GM18508 (cell line): Measurements from ENCODE around the gene SH3YL1.

ENCODE experiments used
- ATAC-seq: cut with Tn5 transposase; IDR thresholded peaks from one replicate; pipeline ENCODE4 v1.9.1; 2021; ENCODE audit warnings: moderate number of reproducible peaks; ENCODE audit not compliant: insufficient read depth, unreplicated experiment

The SH3YL1 gene

GRCh38 chr2:259789-260331, 4.0 kb downstream of the SH3YL1 start:
- ATAC-seq = no peak

GRCh38 chr2:258933-259332, 4.9 kb downstream of the SH3YL1 start:
- no peak for ATAC-seq

DNA sequence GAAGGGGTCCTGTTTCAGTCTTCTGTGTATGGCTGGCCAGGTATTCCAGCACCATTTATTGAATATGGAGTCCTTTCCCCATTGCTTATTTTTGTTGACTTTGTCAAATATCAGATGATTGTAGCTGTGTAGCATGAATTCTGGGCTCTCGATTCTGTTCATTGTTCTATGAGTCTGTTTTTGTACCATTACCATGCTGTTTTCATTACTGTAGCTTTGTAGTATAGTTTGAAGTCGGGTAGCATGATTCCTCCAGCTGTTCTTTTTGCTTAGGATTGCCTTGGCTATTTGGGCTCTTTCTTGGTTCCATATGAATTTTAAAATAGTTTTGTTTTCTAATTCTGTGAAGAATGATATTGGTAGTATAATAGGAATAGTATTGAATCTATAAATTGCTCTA, 6.0 kb downstream of the SH3YL1 start:
- no peak for ATAC-seq

- no peak for ATAC-seq
These were observed 6.4 kb downstream of the SH3YL1 start for GRCh38 chr2:257429-257828.

DNA sequence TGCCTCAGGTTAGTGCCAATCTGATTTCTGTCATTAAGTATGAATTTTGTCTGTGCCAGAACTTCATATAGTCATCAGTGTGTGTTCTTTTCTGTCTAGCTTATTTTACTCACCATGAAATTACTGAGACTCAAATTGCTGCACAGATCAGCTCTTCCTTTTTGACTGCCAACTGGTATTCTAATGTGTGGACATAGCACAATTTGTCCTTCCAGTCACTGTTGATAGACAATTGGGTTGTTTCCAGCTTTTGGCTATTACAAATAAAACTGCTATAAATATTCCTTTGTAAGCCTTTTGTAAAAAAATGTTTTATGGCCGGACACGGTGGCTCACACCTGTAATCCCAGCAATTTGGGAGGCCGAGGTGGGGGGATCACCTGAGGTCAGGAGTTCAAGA, 7.7 kb downstream of the SH3YL1 start:
- no peak for ATAC-seq

- no peak for ATAC-seq
These were observed 8.6 kb downstream of the SH3YL1 start for GRCh38 chr2:255195-255594.

DNA sequence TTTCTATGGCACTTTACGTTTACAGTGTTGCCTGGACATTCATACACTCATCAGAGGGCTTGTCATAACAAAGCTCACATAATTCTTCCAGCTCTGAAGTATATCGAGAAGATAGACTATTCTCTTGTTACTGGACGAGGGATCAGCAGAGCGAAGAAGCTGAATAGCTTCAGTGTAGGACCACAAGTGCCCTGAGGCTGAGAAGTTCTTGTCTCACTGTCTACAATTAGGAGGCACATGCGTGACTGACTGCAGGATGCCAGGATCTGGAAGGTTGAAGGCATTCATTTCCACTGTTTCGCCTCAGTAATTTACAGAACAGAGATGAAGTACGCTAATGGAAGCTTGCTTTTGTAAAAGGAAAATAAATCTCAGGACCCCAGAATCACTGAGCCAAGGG, 9.6 kb downstream of the SH3YL1 start:
- no peak for ATAC-seq

DNA sequence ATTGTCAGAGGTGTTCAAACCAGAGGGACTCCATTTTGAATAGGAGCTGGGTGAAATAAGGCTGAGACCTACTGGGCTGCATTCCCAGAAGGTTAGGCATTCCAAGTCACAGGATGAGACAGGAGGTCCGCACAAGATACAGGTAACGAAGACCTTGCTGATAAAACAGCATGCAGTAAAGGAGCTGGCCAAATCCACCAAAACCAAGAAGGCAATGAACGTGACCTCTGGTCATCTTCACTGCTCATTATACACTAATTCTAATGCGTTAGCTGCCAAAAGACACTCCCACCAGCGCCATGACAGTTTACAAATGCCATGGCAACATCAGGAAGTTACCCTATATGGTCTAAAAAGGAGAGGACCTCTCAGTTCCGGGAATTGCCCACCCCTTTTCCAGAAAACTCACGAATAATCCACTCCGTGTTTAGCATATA, 10.6 kb downstream of the SH3YL1 start:
- ATAC-seq = no peak

DNA sequence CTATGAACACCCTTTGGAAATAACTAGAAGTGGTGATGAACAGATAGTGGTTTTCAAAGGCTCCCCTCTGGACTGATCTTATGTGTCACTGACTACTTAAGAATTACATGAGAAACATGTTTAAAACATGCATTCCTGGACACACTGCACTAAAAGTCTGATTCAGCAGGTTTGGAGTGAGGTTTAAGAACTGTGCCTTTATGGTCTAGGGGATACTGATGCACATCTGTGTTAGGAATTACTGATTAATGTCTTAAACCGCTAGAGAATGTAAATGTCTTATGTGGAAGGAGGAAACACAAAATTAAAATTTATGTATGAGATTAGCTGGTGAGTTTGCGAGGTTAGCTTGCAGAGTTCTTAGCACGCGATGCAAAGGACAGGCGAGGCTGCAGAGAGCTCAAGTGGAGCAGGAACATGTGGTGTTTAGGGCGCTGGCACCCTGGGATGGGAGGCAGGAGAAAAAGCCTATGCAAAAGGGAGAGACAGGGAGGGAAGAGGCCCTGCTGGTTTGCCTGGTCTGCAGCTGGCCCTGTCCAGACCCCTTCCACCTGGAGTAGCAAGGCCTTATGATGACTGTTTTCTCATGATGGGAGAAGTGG, 11.7 kb downstream of the SH3YL1 start:
- no peak for ATAC-seq

GRCh38 chr2:249538-250042, 14.2 kb downstream of the SH3YL1 start:
- ATAC-seq = no peak

DNA sequence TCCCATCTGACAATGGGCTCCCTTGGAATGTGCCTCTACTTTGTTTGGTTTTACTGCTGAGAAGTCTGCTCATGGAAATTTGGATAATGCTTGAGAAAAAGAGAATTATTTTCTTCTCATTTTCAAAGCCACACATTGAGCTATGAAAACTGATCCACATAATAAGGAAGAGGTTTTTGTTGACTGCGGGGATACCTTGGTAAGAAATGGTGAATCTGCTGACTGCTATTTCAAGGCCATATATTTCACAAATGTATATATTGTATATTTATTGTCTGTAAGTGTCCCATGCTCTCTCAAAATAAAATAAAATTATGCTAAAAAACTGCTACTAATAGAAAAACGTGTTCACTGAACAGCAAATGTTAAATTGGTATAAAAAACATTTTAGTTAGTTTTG, 15.1 kb downstream of the SH3YL1 start:
- no peak for ATAC-seq

DNA sequence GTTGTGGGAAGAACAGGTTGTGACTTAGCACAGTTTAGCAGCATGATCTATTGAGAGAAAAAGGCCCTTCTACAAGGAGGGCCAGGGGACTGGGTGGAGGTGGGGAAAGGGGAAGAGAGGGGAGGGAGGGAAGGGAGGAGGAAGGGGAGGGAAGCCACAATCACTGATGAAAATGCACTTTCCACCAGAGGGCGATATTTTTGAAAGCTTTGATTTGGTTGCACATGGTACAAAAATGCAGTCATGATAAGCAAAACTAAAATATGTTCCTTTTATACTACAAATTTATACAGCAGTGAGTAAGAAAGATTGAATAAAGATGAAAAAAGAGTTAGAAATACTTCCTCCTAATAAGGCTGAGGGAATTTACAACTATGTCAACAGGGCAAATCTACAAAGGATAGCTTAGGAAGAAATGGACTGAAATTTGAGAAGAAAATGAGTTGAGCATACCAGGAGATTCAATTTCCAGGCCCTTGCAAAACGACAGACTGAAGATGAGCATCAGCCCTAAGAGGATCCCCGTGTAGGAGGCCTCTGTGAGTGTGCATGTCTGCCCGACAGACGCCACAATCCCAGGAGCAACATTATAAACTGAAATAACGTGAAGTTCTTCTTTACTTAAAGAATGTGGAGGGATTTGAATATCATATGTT, 17.2 kb downstream of the SH3YL1 start:
- peak; percentile 74 for ATAC-seq

DNA sequence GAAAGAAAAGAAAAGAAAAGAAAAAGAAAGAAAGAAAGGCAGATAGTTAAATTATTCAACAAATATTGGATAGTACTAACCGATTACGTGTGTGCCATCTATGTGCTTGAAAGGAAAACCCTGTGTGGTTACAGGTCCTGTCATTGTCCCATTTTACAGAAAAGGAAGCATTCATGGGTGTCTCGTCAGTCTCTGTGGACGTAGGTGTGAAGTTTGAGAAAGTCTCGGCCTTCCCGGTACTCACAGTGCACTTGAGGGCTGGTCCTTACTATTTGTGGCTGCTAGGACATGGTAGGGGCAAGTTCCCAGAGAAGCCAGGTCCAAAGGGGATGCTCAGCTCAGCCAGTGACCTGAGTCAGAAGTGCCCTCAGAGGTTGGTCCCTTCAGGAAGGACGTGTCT, 19.3 kb downstream of the SH3YL1 start:
- ATAC-seq = no peak

DNA sequence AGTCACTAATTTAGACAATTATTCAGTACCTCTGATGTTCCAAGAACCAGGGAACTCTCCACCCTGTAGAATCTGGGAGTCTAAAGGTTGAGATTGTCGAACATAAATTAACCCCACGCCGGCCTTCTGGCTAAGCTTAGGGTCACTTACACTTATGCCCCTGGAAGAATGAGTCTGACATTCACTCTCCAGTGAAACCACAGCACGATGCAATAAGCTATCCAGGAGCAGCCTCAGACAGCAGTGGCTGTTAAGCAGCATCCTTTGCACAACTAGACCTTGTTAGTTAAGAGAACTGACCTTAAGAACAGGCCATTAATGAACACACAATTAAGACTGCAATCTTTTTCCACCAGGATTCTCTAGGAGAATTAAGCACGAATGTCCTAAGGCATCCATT, 25.0 kb downstream of the SH3YL1 start:
- ATAC-seq = no peak

DNA sequence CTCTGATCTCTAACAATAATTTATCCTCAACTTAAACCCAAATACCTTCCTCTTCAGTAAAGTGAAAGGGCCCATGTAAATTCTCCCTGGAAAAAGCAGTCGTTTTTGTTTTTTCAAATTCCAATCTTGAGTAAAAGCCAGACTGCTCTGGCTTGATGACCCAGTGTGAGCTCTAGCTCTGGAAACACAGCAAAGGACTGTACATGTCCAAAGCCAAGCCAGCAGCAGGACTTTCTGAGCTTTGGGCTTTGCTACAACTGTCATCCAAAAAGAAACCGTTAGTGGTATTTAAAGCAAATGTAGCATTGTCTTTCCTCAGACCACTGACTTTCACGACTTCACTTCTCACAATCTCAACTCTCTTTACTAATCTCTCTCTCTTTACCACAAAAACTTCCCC, 25.4 kb downstream of the SH3YL1 start:
- ATAC-seq = no peak

- ATAC-seq = no peak
These were observed 26.0 kb downstream of the SH3YL1 start for GRCh38 chr2:237878-238277.

DNA sequence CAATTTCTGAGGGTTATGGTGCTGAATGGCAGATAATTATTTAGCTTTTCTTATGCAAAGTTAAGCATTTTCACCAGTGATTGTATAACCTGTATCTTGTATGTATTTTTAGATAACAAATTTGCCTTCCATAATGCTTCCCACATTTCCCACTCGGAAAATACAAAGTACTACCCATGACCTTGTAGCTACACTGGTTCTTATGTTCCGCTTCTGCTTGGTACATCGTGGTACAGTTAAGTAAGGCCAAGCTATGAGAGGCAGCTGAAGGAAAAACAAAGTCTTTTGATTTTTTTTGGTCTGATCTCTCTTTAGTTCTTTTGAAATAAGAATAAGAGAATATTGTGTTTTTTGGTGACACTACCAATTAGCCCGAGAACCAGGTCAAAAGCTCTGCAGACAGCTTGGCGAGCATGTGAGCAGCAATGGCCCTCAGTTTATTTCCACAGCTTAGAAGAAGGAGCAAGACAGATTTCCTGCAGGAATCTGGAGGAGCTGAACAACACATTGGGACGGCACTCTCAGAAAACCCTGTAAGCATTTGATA, 26.8 kb downstream of the SH3YL1 start:
- ATAC-seq = no peak

- ATAC-seq = no peak
These were observed 29.4 kb downstream of the SH3YL1 start for GRCh38 chr2:234421-234820.

GRCh38 chr2:233030-233429, 30.8 kb downstream of the SH3YL1 start:
- ATAC-seq = no peak

DNA sequence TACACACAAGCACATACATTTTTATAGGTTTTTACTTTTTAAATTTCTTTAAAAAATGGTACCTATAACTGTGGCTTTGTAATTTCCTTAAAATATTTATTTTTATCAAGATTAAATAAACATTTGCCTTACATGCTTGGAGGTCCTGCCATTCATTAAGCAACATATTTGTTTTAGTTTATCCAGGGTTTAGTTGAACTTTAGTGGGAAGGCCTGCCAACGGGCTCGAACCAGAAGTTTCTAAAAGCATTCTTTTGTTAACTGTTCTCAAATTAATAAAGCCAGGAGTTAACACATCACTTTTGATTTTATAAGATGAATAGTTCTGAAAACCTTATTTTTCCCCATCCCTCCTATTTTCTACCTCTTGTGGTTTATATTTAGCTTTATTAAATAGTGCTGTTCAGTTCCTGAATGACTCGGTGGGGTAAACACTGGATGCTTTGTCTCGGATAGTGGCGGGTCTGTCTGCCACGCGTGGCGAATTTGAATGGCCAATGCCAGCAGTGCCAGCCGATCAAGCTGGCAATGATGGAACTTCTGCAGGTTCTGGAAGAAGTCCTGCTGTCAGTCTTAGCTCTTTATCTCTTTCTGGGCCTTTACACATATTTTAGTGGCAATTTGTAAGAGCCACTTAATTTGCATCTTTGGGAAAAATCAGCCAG, 32.2 kb downstream of the SH3YL1 start:
- no peak for ATAC-seq
